ENCODE results near the gene ROPN1B.

- TF ChIP-seq POLR2A (IDR thresholded peaks at IDR 0.05; ENCODE audit: borderline replicate concordance, extremely low read depth, insufficient read depth, insufficient read length) (no peak), CTCF (IDR thresholded peaks at IDR 0.05 in 2 of 3, conservative IDR thresholded peaks at IDR 0.05 in 1 of 3; ENCODE audit: borderline replicate concordance in 1 of 3, insufficient read depth in 1 of 3, low read depth in 2 of 3, low read length in 2 of 3) (no peak), EGR1 (IDR thresholded peaks at IDR 0.05; ENCODE audit: low read depth) (no peak), RAD21 (IDR thresholded peaks at IDR 0.05; ENCODE audit: low read depth) (no peak), POLR2AphosphoS5 (IDR thresholded peaks at IDR 0.05; ENCODE audit: low read depth, low read length) (no peak), EZH2 (IDR thresholded peaks at IDR 0.05) (no peak), SP1 (IDR thresholded peaks at IDR 0.05; ENCODE audit: low read depth) (no peak), CBX3 (IDR thresholded peaks at IDR 0.05; ENCODE audit: low read depth) (no peak; the same call in 1 of the 2 replicates)
Observed at GRCh38 chr3:126028096-126028495, 59.1 kb downstream of the ROPN1B start.
